Measurements from ENCODE around the gene TAS2R1. TPM values are rescaled to one million over a fixed set of nuclear protein-coding genes. Genes with fewer than 3 reads are reported as not detected.

Gene TAS2R1
- polyA plus RNA-seq, 3 donors, result not detected

- Histone ChIP-seq H3K36me3 (replicated peaks in 1 of 2; ENCODE audit: control insufficient read depth in 1 of 2, insufficient read depth in 2 of 2, low read length in 2 of 2) (no peaks in the 10 kb centered on the region), H3K27ac (ENCODE audit: low read depth in 1 of 2, low read length in 2 of 2) (no peak overlapping the region), H3K4me1 (ENCODE audit: control insufficient read depth in 1 of 2, insufficient read depth in 2 of 2, low read length in 2 of 2) (no peaks in the 10 kb centered on the region), H3K79me2 (ENCODE audit: insufficient read depth, low read length) (no peaks in the 10 kb centered on the region), H3K4me3 (replicated peaks in 1 of 3; ENCODE audit: low read depth in 2 of 3, low read length in 3 of 3) (no peak overlapping the region), H3K4me2 (replicated peaks; ENCODE audit: extremely low read depth, low read length, poor library complexity, severe bottlenecking) (no peak overlapping the region), H4K20me1 (ENCODE audit: insufficient read depth, low read length) (no peaks in the 10 kb centered on the region), H3K9me3 (replicated peaks in 1 of 2; ENCODE audit: control insufficient read depth in 1 of 2, insufficient read depth in 1 of 2, low read length in 2 of 2) (no peaks in the 10 kb centered on the region), H2AFZ (ENCODE audit: insufficient read depth, low read depth, low read length, poor library complexity, severe bottlenecking) (no peak overlapping the region), H3K27me3 (ENCODE audit: control insufficient read depth in 2 of 2, insufficient read depth in 2 of 2, low read length in 2 of 2) (no peaks in the 10 kb centered on the region), H3K9ac (ENCODE audit: insufficient read depth, low read length, poor library complexity, severe bottlenecking) (no peak overlapping the region)
- no peak for DNase-seq
- H3K36me3 Mint-ChIP-seq, result no peaks in the 10 kb centered on the region
- H3K4me3 Mint-ChIP-seq, result no peak overlapping the region
- H3K9me3 Mint-ChIP-seq, result peaks cover 3 to 10% (median 4%) of the 10 kb centered on the region in 7 donors
- H3K27ac Mint-ChIP-seq, result no peak overlapping the region
- WGBS (ENCODE audit: insufficient coverage), result no CpG with 5 or more reads among the region's 2 CpGs
- H3K4me1 Mint-ChIP-seq, result no peaks in the 10 kb centered on the region
- intact Hi-C loops (cut with micrococcal nuclease), result no loop called here
- H3K27me3 Mint-ChIP-seq (ENCODE audit: low read depth in 3 of 3), result no peaks in the 10 kb centered on the region
- no peak for TF ChIP-seq CTCF (IDR thresholded peaks at IDR 0.05)
Measured at GRCh38 chr5:9632495-9632894, 2.3 kb upstream of the TAS2R1 start.

- H2AFZ ChIP-seq (ENCODE audit: insufficient read depth, low read depth, low read length, poor library complexity, severe bottlenecking), result no peak overlapping the region
- no peak overlapping the region for H3K4me2 ChIP-seq (replicated peaks; ENCODE audit: extremely low read depth, low read length, poor library complexity, severe bottlenecking)
- no peaks in the 10 kb centered on the region for H3K4me1 Mint-ChIP-seq
- no peak overlapping the region for H3K4me3 ChIP-seq (replicated peaks in 1 of 3; ENCODE audit: low read depth in 2 of 3, low read length in 3 of 3)
- H3K36me3 Mint-ChIP-seq, result no peaks in the 10 kb centered on the region
- H3K36me3 ChIP-seq (replicated peaks in 1 of 2; ENCODE audit: control insufficient read depth in 1 of 2, insufficient read depth in 2 of 2, low read length in 2 of 2), result no peaks in the 10 kb centered on the region
- H3K9me3 ChIP-seq (replicated peaks in 1 of 2; ENCODE audit: control insufficient read depth in 1 of 2, insufficient read depth in 1 of 2, low read length in 2 of 2), result no peaks in the 10 kb centered on the region
- no peaks in the 10 kb centered on the region for H3K27me3 ChIP-seq (ENCODE audit: control insufficient read depth in 2 of 2, insufficient read depth in 2 of 2, low read length in 2 of 2)
- no peak overlapping the region for H3K9ac ChIP-seq (ENCODE audit: insufficient read depth, low read length, poor library complexity, severe bottlenecking)
- no peak overlapping the region for H3K4me3 Mint-ChIP-seq
- DNase-seq, result no peak
- H3K27me3 Mint-ChIP-seq (ENCODE audit: low read depth in 3 of 3), result no peaks in the 10 kb centered on the region
- no peaks in the 10 kb centered on the region for H4K20me1 ChIP-seq (ENCODE audit: insufficient read depth, low read length)
- no peak overlapping the region for H3K27ac ChIP-seq (ENCODE audit: low read depth in 1 of 2, low read length in 2 of 2)
- H3K79me2 ChIP-seq (ENCODE audit: insufficient read depth, low read length), result no peaks in the 10 kb centered on the region
- no peak overlapping the region for H3K27ac Mint-ChIP-seq
- WGBS (ENCODE audit: insufficient coverage), result no CpG with 5 or more reads among the region's 5 CpGs
- intact Hi-C loops (cut with micrococcal nuclease), result no loop called here
- peaks cover 0 to 5% (median 2%) of the 10 kb centered on the region in 7 donors for H3K9me3 Mint-ChIP-seq
- H3K4me1 ChIP-seq (ENCODE audit: control insufficient read depth in 1 of 2, insufficient read depth in 2 of 2, low read length in 2 of 2), result no peaks in the 10 kb centered on the region
- TF ChIP-seq CTCF (IDR thresholded peaks at IDR 0.05), result no peak
Measured at GRCh38 chr5:9627541-9627940, 2.6 kb downstream of the TAS2R1 start.
